Bronchial epithelial cell (primary cell): Measurements from ENCODE around the gene XRN1. TPM values are rescaled to one million over a fixed set of nuclear protein-coding genes. Genes with fewer than 3 reads are reported as not detected.

Experiments
- DNase-seq: peaks from one replicate; pipeline ENCODE4 v3.0.0-alpha.2; 2010; ENCODE audit warnings: low read depth
- FAIRE-seq: peaks from 2 replicates; lab custom pipeline; 2011; peaks lifted over from hg19 to GRCh38; lab: Jason Lieb, UNC
- H3K27me3 ChIP-seq: 2 replicates; pipeline ENCODE4 v1.5.1; 2011; ENCODE audit warnings: low read length; ENCODE audit not compliant: control insufficient read depth, insufficient read depth
- H3K36me3 ChIP-seq: 2 replicates; pipeline ENCODE4 v1.5.1; 2011; ENCODE audit warnings: low read length; ENCODE audit not compliant: control insufficient read depth, insufficient read depth
- H3K4me3 ChIP-seq: 2 replicates; pipeline ENCODE4 v1.5.1; 2011; ENCODE audit warnings: mild to moderate bottlenecking, low read depth, low read length, control low read depth
- CTCF ChIP-seq: IDR thresholded peaks from 2 replicates; pipeline ENCODE4 v1.5.1; 2011; ENCODE audit warnings: mild to moderate bottlenecking, moderate library complexity, low read length, control low read depth, inconsistent platforms; ENCODE audit not compliant: insufficient read depth, severe bottlenecking
- total RNA-seq: library from RNA; depleted of rRNA; stranded (reverse); fragments of >200 nt; gene quantifications from 2 replicates; pipeline ENCODE4 v1.2.1, GENCODE V29; 2014

The XRN1 gene
- total RNA-seq, 1 donor from 2014 or later = 15.0 TPM

DNA sequence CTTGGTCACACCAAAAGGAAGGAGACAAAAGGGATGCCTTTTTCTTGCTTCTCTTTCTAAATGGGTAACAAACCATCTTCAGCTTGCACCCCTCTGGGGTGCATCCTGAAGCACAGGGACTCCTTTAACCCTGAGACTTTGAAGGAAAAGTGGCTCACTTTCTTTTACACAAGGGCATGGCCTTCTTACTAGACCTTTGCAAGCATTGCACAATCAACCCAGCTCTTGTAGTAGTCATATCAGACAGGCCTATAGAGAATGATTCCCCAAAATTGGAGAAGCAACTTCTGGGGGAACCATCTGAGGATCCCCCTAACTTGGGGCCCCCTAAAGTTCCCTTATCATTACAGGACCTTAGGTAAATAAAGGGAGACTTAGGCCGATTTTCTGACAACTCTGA lies 166.4 kb downstream of the XRN1 start:
- no peaks in the 10 kb centered on the region for H3K27me3 ChIP-seq
- no peak overlapping the region for H3K4me3 ChIP-seq
- FAIRE-seq (no peak), DNase-seq (no peak)
- no peaks in the 10 kb centered on the region for H3K36me3 ChIP-seq
- no peak for TF ChIP-seq CTCF

DNA sequence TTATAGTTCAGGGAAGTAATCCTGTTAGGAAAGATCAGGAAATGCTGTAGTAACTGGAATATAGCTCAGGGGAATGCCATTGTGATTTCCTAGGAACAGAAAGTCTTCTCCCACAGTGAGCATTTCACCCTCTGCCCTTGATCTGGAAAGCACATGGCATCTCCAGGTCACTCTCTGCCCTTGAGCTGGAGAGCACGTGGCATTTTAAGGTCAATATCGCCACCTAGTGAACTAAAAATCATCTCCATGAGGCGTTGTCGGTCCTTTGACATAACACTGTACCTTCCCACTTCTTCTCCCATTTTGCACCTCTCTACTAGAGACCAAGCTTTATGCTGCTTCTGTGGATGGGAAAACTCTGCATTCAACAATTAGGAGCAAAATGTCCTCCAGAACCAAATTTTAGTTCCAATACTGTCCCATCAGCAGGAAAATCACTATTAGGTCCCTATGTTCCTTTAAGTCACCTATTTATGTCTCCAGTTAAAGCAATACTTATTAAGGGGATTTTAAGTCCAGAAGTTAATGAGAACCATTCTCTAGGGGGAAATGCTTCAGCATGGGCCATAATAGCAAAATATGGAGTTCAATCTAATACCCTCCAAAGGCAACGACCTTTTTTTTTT lies 167.8 kb downstream of the XRN1 start:
- FAIRE-seq = peak; percentile 82

DNA sequence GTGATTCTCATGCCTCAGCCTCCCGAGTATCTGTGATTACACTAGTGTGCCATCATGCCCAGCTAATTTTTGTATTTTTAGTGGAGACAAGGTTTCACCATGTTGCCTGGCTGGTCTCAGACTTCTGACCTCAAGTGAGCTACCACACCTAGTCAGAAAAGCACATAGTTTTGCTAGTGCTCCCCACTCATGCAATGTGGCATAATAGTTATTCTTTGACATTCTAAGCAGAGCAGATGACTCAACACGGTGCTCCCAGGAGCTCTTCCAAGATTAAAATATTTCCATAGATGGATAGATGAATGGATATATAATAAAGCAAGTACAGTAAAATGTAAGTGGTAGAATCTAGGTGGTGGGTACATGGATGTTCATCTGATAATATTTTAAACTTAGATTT lies 169.4 kb downstream of the XRN1 start:
- no peak for FAIRE-seq
- no peaks in the 10 kb centered on the region for H3K27me3 ChIP-seq
- H3K36me3 ChIP-seq = no peaks in the 10 kb centered on the region
- no peak for DNase-seq
- H3K4me3 ChIP-seq = no peak overlapping the region
- TF ChIP-seq CTCF = no peak

More for the DNA sequence above, 167.8 kb downstream of the XRN1 start:
- no peaks in the 10 kb centered on the region for H3K27me3 ChIP-seq
- TF ChIP-seq CTCF = peak; percentile 70
- DNase-seq = peak; percentile 69
- no peaks in the 10 kb centered on the region for H3K36me3 ChIP-seq
- H3K4me3 ChIP-seq = no peak overlapping the region

DNA sequence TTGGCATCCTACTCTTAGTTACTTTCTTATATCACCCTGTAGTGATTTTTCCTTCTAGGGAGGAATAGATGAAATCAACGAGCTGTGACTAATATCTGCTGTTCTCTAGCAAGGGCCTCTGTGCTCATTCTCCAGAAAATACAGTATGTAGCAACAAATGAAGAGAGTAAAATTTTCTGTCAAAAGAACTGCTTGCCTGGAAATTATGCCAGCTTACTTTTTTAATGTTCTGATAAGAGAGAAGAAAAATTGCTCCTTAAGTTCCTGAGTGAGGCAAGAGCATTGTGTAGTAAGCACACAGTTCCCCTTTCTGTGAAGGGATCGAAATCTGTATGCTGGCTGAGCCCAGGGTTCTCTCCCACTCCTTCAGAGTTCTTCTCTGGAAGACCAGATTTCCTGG lies 171.1 kb downstream of the XRN1 start:
- FAIRE-seq (no peak), DNase-seq (no peak)
- no peak overlapping the region for H3K4me3 ChIP-seq
- TF ChIP-seq CTCF = no peak
- H3K36me3 ChIP-seq = no peaks in the 10 kb centered on the region
- no peaks in the 10 kb centered on the region for H3K27me3 ChIP-seq

DNA sequence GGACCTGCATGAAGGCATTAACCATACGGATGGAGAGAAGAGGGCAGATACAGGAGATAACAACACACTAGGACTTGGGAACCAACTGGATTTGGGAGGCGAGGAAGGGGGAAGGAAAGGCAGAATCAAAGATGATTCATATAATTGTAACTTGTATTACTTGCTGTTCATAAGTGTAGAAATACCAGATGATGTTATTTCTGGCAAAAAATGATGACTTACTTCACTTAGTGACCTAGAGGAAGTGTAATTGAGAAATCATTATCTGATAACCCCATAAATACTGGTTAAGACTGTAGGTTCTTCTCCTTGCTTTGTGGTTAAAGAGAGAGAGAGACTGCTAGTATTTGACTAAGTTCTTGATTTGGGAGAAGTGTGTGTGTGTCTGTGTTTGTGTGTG lies 172.0 kb downstream of the XRN1 start:
- Histone ChIP-seq H3K4me3 (no peak overlapping the region), H3K27me3 (no peaks in the 10 kb centered on the region), H3K36me3 (no peaks in the 10 kb centered on the region)
- FAIRE-seq = no peak
- TF ChIP-seq CTCF = no peak
- peak; percentile 72 for DNase-seq

DNA sequence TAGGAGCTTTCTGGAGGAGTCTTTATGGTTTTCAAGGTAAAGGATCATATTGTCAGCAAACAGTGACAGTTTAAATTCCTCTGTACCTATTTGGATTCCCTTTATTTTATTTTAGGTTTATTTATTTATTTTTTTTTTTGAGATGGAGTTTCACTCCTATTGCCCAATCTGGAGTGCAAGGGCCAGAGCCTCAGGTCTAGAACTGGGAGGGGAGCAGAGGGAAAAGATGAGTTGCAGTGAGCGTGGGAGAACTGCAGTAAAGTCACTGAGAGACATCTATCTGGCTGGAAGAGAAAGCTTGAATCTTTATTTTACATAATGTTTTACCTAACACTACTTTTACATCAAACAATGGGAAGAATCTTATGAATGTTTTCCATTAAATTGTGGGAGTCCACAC lies 172.9 kb downstream of the XRN1 start:
- no peak overlapping the region for H3K4me3 ChIP-seq
- no peaks in the 10 kb centered on the region for H3K27me3 ChIP-seq
- H3K36me3 ChIP-seq = no peaks in the 10 kb centered on the region
- DNase-seq (no peak), FAIRE-seq (no peak)
- no peak for TF ChIP-seq CTCF
